ENCODE results near the gene FCHSD2. TPM values are rescaled to one million over a fixed set of nuclear protein-coding genes. Genes with fewer than 3 reads are reported as not detected.

Gene FCHSD2
- total RNA-seq, 1 experiment from 2014 or later = 22.6 TPM

DNA sequence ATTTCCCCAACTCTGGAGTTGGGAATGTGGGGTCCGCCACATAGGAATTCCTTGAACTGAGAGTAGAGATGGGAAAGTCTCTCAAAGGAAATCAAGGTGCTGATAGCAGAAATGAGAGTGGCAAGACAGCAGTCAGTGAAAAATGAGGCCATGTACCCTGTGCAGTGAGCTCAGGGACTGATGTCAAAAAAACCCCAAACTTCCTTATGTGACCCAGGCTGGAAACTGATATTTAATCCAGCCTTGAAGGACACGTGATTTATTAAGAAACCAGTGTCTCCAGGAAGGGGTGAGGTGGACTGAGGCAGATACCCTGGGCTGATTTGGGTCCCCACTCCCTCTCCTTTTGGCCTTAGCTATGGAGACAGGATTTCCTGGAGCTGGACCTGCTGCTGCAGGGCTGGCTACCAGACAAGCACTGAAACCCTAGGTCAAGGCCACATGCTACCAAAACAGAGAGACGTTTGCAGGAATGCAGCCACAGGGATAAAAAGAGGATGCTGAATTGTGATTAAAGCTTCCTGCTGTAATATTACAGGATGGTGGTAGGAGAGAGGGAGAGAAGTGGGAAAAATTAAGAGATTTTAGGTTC, 25.3 kb upstream of the FCHSD2 start:
- H3K4me1 ChIP-seq (replicated peaks; ENCODE audit: insufficient read depth) = peaks cover 12% of the 10 kb centered on the region; the same call in 1 of the 2 replicates
- DNase-seq = no peak
- no peaks in the 10 kb centered on the region for H3K27me3 ChIP-seq (ENCODE audit: insufficient read depth, low read depth)
- ChIA-PET CTCF (no interaction called here), POLR2A (ENCODE audit: unreplicated experiment) (no interaction called here)
- H3K27ac ChIP-seq = no peak overlapping the region
- no TSS peak for BruUV-seq (replicated peaks)
- H3K79me2 ChIP-seq (ENCODE audit: low read depth) = no peaks in the 10 kb centered on the region
- intact Hi-C loops (cut with micrococcal nuclease; ENCODE audit: unreplicated experiment) = no loop called here
- no peaks in the 10 kb centered on the region for H3K9me3 ChIP-seq (ENCODE audit: insufficient read depth, low read depth)
- H3F3A ChIP-seq (ENCODE audit: insufficient read depth, low read depth) = no peaks in the 10 kb centered on the region
- H2AFZ ChIP-seq = no peak overlapping the region
- TF ChIP-seq, protein P1, sequence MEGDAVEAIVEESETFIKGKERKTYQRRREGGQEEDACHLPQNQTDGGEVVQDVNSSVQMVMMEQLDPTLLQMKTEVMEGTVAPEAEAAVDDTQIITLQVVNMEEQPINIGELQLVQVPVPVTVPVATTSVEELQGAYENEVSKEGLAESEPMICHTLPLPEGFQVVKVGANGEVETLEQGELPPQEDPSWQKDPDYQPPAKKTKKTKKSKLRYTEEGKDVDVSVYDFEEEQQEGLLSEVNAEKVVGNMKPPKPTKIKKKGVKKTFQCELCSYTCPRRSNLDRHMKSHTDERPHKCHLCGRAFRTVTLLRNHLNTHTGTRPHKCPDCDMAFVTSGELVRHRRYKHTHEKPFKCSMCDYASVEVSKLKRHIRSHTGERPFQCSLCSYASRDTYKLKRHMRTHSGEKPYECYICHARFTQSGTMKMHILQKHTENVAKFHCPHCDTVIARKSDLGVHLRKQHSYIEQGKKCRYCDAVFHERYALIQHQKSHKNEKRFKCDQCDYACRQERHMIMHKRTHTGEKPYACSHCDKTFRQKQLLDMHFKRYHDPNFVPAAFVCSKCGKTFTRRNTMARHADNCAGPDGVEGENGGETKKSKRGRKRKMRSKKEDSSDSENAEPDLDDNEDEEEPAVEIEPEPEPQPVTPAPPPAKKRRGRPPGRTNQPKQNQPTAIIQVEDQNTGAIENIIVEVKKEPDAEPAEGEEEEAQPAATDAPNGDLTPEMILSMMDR (conservative IDR thresholded peaks at IDR 0.05) = no peak
- TF ChIP-seq EZH2 (IDR thresholded peaks at IDR 0.05; ENCODE audit: low read depth) = no peak
- H3K36me3 ChIP-seq (ENCODE audit: low read depth) = no peaks in the 10 kb centered on the region
- H3K4me2 ChIP-seq = no peak overlapping the region
- H3K4me3 ChIP-seq = no peak overlapping the region
- H4K20me1 ChIP-seq (ENCODE audit: insufficient read depth) = no peaks in the 10 kb centered on the region
- no peaks in the 10 kb centered on the region for H3K9me2 ChIP-seq (ENCODE audit: insufficient read depth)

GRCh38 chr11:73164803-73165540, 22.9 kb upstream of the FCHSD2 start:
- Histone ChIP-seq H3K36me3 (ENCODE audit: low read depth) (no peaks in the 10 kb centered on the region), H3K79me2 (ENCODE audit: low read depth) (no peaks in the 10 kb centered on the region), H2AFZ (no peak overlapping the region), H4K20me1 (ENCODE audit: insufficient read depth) (no peaks in the 10 kb centered on the region), H3K4me1 (replicated peaks; ENCODE audit: insufficient read depth) (0 out of 2 replicates have a peak, but pooled peaks cover under 1% of the 10 kb centered on the region), H3K27me3 (ENCODE audit: insufficient read depth, low read depth) (no peaks in the 10 kb centered on the region), H3K4me3 (no peak overlapping the region), H3K27ac (no peak overlapping the region), H3K9me3 (ENCODE audit: insufficient read depth, low read depth) (no peaks in the 10 kb centered on the region), H3K4me2 (no peak overlapping the region), H3F3A (ENCODE audit: insufficient read depth, low read depth) (no peaks in the 10 kb centered on the region), H3K9me2 (ENCODE audit: insufficient read depth) (no peaks in the 10 kb centered on the region)
- ChIA-PET CTCF (interaction anchor here (0.6 to 1.0 kb wide), 2 partner anchors 16 to 351 kb away, joined by 3 to 4 read pairs; partner anchors contain the start of gene ATG16L2), POLR2A (ENCODE audit: unreplicated experiment) (no interaction called here)
- no peak for DNase-seq
- intact Hi-C loops (cut with micrococcal nuclease; ENCODE audit: unreplicated experiment) = no loop called here
- TF ChIP-seq EZH2 (IDR thresholded peaks at IDR 0.05; ENCODE audit: low read depth) = no peak
- TF ChIP-seq, protein P1 (conservative IDR thresholded peaks at IDR 0.05) = no peak
- no TSS peak for BruUV-seq (replicated peaks)

DNA sequence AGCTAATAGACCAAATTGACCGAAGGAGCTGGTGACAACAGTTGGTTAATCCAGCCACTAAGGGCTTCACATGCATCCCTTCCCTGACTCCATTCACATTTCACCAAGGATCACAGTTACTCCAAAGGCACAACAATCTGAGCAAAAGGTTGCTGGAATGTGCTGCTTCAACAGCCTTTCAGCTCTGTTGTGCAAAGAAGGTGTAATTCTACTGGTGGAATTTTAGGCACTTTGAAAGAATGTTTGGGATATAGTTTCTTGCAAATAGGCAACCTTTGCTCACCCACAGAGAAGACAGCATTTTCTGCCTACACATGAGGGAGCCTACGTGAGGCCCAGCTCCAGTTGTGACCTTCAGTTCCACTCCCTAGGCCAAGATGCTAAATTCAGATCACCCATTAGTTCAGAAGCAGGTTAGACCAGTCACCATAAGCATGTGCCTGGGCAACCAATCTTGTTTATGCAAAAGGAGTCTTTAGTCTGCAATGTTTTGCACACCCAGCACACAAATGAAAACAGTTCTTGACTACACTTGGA, 21.6 kb upstream of the FCHSD2 start:
- no peak for DNase-seq
- POLR2A ChIA-PET (ENCODE audit: unreplicated experiment) = interaction anchor here (0.6 kb wide), 1 partner anchor 76 kb away, joined by 4 read pairs; no protein-coding TSS in a partner anchor
- no TSS peak for BruUV-seq (replicated peaks)
- Histone ChIP-seq H2AFZ (no peak overlapping the region), H3K79me2 (ENCODE audit: low read depth) (no peaks in the 10 kb centered on the region), H3K36me3 (ENCODE audit: low read depth) (no peaks in the 10 kb centered on the region), H3K27ac (no peak overlapping the region), H3K9me3 (ENCODE audit: insufficient read depth, low read depth) (no peaks in the 10 kb centered on the region), H3K27me3 (ENCODE audit: insufficient read depth, low read depth) (no peaks in the 10 kb centered on the region), H4K20me1 (ENCODE audit: insufficient read depth) (no peaks in the 10 kb centered on the region), H3K4me3 (no peak overlapping the region), H3K9me2 (ENCODE audit: insufficient read depth) (no peaks in the 10 kb centered on the region), H3K4me1 (replicated peaks; ENCODE audit: insufficient read depth) (no peaks in the 10 kb centered on the region), H3F3A (ENCODE audit: insufficient read depth, low read depth) (no peaks in the 10 kb centered on the region), H3K4me2 (no peak overlapping the region)
- CTCF ChIA-PET = interaction anchor here (1.0 to 1.1 kb wide), 2 partner anchors 14 to 18 kb away, joined by 3 read pairs; no protein-coding TSS in a partner anchor
- intact Hi-C loops (cut with micrococcal nuclease; ENCODE audit: unreplicated experiment) = no loop called here
- TF ChIP-seq, protein P1 (conservative IDR thresholded peaks at IDR 0.05) = no peak
- no peak for TF ChIP-seq EZH2 (IDR thresholded peaks at IDR 0.05; ENCODE audit: low read depth)

Measured in PC-9 (cell line).